Smooth muscle cell of the brain vasculature (primary cell): ENCODE data around the gene TBC1D4.

Experiments
- DNase-seq: peaks from one replicate; pipeline ENCODE4 v3.0.0-alpha.2; 2012; ENCODE audit warnings: low read depth, low spot score

Gene TBC1D4

DNA sequence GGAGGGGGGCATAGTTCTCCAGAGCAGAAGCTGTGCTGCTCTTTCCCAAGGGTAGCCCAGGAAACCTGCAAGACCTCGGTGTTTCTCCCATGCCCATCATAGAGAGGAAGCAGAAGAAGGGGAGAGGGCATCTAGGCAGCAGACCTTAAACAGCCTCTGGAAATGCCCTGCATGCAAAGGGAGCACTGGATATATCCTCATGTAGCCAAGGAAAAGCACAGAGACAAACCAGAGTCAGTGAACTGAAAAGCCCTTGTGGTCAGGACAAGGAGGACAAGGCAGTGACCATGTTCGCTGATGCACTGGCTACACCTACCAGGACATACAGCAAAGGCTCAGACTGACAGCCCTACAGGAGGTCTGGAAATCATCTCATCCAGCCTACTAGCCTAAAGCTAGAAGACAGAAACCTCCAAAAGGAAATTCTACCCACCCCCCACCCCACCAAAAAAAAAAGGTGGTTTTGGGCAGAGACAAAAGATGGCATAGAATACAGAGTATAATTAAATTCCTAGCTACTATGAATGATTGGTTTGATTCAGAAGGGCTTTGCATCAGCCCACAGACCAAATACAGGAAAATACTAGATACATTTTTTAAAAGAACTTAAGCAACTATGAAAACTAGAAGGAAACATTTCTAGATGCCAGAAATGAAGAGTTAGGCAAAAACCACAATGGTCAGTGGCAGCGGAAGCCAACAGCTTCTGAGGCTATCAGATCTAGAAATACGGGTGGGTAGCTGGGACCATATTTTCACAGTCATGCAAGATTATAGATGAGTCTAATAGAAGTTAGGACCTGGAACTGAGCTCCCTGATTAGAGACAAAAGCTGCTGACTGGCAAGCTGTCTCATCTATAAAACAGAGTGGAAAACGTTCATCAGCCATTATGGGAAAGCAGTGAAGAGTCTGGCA lies 4.4 kb upstream of the TBC1D4 start:
- no peak for DNase-seq

DNA sequence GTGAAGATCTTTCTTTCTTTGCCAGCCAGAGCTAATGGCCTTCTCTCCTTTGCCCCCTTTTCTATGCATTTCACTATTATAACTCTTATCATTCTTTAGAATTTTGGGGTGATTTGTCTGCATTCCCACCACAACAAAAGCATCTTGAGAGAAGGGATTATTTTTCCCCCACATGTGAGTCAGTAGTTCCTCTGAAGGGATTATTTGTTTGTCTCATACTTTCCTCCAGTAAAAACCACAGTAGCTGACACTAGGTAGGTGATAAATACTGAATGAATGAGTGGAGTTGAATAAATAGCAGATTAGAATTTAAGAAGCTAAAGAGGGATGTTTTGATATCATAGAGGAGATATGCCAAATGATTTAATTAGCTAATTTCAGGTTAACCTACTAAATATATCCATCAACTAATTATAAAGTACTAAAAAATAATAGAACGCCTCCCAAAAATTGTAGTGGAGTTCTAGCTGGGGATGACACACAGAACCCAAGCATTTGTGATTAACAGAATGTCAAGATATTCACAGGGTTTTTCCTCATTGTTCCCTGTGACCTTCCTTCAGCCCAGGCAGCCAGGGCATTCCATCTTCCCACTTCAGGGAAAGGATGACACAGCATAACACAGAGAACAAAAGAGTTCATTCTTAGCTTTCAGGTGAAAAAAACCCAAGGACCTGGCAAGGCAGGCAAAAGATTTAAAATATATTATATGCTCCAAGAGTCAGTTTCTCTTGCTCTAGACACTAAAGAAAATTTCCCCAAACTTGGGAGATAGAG lies 3.5 kb upstream of the TBC1D4 start:
- no peak for DNase-seq

DNA sequence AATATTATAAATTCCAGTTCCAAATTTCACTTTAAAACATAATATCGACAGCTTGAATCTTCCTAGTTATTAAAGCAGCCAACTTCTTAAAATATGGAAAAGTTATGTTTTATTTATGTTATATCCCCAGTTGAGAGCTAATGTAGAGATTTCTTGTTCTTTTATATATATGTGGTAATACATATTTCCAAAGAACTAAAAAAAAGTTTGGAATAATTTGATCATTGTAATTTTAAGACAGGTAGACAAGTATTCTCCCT lies 781 bp upstream of the TBC1D4 start:
- DNase-seq, result no peak

DNA sequence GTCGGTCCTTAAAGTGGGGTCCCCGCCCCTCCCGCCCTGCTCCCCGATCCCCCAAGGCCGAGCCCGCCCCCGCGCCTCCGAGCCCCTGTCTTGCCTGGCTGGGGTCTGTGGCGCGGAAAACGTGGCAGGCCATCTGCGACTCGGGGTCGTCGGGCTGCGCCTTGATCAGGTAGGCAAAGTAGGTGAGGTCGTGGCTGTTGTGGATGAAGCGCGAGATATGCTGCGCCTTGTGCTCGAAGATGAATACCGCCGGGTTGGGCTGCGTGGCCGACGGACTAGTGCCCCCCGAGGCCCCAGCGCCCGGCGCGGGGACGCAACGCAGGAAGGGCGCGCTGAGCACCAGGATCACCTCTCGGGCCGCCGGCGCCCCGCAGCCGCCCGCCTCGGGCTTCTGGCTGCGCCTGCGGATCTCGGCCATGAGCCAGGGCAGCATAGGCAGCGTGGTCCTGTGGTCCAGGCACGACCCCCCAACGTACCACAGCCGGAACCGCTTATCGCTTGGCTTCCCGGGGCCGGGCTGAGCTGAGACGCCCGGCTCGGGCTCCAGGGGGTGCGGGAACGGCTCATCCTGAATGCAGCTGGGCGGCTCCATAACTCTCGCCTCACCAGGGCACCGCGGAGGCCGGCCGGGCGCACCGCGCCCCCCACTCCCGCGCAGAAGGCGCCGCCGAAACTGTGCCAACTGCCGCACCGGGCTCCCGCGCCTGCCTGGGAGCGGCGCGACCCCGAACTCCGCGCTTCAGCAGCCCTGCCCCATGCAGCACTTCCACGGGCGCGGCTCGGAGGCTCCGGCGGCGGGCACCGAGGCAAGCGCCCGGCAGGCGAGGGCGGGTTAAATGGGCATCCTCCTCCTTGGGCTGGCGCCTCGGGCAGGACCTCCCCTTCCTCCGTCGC lies 546 bp downstream of the TBC1D4 start:
- no peak for DNase-seq

DNA sequence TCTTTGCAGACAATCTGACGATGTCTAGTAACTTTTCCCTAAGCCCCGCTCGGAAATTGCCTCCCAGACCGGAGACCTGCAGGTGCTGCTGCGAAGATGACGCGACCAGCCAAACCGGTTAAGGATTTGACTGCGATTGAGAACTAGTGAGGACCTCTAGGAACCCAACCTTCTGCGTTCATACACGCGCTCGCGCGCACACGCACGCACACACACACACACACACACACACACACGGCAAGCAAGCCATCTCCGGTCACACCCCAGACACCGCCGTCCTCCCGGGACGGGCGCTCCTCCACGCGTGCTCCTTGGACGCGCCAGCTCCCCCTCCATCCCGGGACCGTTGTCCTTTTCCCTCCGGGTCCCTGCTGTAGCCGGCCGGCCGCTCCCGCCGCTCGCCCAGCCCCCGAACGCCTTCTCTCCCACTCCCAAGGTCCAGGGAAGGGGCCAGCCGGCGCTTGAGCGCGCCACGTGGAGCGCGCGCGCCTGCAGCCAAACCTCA lies 1.2 kb downstream of the TBC1D4 start:
- no peak for DNase-seq

DNA sequence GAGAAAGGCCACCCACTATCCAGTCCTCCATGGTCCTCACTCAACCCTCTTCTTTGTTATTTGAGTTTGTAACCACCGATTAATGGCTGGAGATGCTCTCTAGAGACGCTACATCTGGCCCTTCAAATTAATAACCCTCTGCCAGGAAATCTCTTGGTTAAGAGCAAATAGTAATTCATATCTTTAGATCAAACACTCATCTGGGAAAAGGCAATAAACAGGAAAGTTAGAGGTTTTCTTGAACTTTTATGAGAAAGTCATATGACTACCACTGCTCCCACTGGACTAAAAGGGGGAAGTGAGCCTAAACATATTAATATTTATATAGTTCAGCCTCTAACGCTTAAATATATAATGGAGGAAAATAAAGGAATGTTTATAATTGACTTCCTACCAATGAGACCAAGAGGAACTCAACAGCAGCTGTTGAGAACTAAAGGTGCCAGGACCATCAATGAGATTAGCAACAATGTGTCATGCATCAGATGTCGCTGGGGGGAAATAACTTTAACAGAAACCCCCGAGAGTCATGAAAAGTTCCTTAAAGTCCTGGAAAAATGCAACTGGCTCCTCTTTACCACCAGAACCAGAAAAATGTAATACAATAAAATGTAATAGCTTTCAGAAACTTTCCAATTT lies 2.7 kb downstream of the TBC1D4 start:
- DNase-seq, result no peak

DNA sequence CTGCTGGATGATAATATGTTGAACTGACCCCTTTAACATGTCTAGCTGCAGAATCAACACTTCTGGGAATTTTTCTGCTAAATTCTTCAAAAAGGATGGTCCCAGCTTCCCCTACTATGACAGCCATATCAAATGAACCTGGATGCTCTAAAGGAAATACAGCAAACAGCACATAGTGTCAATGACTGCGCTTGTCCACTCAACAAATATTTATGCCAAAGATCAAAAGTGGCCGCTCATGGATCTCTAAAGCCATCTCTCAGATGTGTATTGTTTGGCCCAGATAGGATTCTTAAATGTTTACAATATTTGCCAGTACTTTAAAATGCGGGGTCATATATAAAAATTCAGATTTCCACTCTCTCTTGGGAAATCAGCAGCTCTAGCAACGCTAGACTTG lies 3.3 kb downstream of the TBC1D4 start:
- no peak for DNase-seq

DNA sequence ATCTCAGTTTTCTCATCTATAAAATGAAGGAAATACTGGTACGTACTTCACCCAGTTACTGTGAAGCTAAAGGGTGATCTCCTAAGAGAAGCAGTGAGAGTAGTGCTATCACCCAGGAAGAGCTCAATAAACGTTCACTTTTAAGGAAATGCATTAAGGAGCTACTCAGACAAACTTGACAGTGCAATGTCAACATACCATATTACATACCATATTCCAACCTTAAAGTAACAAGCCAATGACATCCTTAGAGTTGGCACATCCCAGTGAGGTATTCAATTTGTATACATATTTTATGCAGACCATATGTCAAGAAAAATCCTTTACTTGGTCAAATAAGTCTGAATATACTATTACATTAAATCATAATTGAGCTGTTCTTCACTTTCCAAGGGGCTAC lies 7.0 kb downstream of the TBC1D4 start:
- DNase-seq, result no peak

DNA sequence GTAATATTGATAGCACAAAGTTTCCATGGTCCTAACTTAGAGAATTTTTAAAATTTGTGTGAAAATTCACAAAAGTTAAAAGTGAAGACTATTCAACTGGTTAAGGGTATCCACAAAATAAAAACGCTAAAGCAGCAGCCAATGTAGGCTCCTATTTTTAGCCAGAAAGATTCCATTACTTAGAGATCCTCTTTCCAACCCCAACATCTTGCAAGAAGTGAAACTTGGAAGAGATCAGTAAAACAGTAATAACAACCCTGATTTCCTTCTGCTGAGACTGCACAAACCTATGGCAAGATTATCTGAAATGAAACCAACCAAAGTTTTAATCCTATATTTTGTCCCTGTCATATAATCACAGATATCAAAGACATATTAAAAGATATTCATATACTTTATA lies 8.5 kb downstream of the TBC1D4 start:
- no peak for DNase-seq

DNA sequence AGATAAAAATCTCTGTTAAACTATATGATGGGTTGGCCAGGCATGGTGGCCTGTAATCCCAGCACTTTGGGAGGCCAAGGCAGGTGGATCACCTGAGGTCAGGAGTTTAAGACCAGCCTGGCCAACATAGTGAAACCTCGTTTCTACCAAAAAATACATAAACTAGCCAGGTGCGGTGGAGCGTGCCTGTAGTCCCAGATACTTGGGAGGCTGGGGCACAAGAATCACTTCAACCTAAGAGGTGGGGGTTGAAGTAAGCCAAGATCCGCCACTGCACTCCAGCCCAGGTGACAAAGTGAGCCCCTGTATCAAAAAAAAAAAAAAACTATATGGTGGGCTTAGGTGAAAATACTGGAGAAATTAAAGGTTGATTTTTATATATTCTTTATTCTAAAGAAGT lies 11.3 kb downstream of the TBC1D4 start:
- DNase-seq, result no peak

DNA sequence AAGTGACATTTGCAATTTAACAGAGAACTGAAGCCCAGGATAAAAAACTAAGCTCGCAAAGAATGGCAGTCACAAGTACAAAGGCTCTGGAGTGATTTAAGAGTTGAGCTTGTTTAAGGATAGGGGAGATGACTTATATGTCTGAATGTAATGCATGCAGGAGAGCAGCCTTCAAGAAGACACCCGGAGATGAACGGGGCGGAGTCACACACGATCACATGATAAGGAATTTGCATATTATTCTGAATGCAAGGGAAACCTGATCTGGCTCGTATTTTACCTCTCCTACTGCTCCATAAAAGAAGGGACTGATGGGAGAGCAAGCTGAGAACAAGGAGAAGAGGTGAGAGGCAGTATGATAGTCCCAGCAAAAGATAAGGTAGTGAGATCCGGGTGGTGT lies 12.9 kb downstream of the TBC1D4 start:
- DNase-seq, result no peak

DNA sequence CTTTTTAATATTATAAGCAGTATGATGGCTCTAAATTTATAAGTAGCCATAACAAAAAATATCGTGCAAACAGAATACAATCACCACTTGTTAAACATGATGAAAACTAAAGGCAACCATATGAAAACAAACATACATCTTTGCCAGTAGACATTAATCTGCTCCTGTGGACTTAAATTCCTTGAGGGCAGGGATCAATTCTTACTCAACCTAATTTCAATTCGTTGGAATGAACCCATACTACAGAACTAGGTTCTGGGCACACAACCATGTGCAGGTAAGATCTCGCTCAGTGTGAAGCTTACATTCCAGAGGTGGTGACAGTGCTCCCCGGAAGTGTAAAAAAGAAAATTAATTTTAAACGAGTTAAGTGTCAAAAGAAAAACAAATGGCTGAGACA lies 13.4 kb downstream of the TBC1D4 start:
- no peak for DNase-seq

DNA sequence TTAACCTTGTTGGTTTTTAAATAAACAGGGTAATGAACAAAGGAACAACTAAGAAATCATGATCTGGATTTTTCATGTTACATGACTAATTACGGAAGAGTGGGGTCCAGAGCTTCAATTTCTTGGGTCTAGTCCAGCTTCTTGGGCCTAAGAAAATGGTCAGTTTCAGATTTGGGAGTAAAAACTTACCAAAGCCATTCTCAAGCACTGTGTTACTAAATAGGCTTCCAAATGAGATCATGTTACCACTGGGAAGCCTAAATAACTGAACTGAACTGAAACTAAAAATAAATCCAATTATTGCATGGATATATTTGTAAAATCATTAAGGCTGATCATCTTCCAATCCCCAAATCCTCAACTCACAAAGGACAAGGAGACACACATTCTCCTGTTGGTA lies 13.9 kb downstream of the TBC1D4 start:
- DNase-seq, result no peak

DNA sequence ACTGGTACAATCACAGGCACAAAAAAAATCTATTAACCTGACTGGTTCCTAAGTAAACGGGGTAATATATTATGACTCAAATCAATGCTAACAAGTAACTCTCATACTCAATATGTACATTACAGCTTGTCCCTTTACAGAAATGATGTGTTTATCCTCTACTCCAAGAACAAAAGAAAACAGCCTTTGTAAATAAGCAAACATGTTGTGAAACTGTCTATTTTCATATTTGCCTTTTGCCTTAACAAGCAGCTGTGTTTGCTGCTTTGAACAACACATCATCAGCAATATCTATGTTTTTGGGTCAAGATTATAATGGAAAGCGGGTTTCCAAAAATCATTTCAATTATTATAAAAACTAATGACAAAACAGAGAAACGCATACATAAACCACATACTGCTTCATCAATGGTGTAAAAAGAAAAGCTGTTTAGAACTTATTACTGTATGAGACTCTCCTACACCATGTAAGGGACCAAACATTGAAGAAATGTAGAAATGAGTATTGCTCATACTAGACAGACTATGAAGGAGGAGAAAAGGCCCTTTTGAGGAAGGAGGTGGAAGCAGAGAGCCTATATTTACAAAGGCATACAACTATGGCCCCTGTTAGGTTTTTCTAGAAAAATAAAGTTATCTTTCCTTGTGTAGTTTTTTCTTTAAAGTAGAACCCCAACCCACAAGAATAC lies 14.8 kb downstream of the TBC1D4 start:
- no peak for DNase-seq

DNA sequence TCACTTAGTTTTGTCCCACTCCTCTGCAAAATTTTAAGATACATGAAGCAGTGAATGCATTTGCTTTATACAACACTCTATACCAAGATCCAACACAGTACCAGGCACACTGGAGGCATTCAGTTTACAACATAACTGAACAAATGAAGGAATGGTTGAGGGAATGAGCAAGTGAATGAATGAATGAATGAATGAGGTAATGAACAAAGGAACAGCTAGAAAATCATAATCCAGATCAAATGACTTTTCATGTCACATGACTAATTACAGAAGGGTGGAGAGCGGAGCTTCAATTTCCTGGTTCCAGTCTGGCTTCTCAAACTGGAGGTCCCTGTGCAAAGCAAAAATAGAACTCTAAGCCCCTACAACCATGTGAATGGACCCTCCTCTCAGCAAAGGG lies 16.7 kb downstream of the TBC1D4 start:
- no peak for DNase-seq

DNA sequence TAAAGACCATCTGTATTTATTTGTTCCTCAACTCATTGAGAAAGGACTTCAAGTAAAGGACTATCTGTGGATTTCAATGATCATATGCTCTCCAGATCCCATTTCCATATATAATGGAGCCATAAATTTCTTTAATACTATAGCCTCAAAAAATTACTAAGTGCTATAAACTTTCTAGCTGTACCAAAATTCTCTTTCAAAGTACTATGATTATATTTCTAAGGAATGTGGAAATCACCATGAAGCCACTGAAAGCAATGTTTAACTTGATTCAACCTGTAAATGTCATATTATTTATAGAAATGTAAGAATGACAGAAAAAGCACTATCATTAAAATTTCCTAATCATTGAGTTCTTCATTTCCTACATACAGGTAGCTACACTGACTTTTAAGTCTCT lies 20.7 kb downstream of the TBC1D4 start:
- DNase-seq, result no peak

DNA sequence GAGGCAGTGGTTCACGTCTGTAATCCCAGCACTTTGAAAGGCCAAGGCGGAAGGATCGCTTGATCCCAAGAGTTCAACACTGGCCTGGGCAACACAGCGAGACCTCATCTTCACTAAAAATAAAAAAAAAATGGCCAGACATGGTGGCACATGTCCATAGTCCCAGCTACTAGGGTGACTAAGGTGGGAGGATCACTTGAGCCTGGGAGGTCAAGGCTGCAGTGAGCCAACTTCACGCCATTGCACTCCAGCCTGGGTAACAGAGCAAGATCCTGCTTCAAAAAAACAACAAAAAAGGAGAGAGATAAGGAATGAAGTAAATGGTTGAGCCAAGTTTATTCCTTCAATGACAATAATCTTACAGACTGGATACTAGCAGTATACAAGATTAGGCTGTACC lies 21.3 kb downstream of the TBC1D4 start:
- no peak for DNase-seq

DNA sequence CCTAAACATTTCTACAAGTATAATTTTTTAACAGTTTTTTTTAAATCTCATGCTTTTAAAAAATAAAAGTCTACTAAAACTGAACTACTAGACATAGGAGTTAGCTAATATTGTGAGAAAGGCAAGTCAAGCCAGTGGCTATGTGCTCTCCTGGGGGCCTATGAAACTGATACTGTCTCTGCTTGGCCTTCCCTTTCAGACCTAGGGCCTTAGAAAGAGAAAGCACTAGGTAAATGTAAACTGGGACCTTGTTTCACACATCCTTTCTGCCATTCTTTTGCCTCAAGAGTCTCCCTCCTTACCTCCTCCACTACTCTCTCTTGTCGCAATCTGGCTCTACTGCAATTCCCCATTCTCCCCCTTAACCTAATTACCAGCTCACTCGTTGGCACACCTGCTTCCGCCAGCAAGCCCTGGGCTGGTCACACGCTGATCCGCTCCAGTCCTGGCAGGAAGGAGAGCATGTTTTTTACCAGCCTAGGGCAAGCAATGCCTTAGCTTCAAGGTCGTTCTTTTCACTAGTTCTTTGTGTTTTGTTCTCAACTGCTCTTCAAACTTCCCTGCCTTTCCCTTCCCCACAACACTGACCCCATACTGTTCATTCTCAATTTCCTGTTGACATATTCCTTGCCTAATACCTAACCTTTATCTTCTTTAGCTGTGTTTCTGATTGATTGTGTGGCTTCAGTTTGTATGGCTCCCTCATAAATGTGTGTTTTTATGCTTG lies 23.1 kb downstream of the TBC1D4 start:
- no peak for DNase-seq

DNA sequence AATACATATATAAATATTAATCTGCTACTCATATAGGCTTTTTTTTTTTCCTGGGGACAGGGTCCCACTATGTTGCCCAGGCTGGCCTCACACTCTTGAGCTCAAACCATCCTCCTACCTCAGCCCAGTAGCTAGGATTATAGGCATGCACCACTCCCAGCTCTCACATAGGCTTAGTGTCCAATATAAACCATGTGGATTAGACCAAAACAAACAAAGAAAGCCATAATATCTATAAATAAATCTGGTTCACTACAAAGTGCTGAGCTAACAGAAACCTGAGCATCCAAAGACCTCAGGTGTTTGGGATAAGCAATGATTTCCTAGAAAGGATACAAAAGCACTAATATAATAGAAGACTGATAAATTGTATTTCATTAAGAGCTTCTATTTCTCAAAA lies 26.0 kb downstream of the TBC1D4 start:
- no peak for DNase-seq

DNA sequence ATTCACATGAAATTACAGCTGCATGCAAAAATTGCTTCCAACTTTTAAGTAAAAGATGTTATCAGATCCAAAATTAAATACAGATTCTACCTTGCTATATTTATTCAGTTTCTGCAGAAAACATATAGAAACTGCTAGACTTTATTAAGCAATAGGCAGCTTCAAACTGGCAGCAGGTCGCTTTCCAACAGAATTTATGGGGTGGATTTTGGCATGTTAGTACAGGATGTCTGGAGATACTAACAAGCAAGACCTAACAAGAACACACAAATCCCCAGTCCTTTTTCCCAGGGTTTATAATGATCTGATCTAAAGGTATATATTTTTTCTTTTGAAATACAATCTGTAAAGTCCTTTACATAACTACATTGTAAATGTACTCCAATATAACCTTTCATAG lies 27.5 kb downstream of the TBC1D4 start:
- no peak for DNase-seq
